Immature natural killer cell (primary cell): ENCODE measurements around the gene MCCD1. TPM values are rescaled to one million over a fixed set of nuclear protein-coding genes. Genes with fewer than 3 reads are reported as not detected.

Experiments
- DNase-seq, 3 donors: peaks; one replicate each; pipeline ENCODE4 v3.0.0; 2022; ENCODE audit warnings: mixed read lengths in 1 of 3
- H3K27ac Mint-ChIP-seq, 6 donors: one replicate each; pipeline ENCODE4 v1.8.0; 2020; ENCODE audit warnings: mixed read lengths in 6 of 6, mild to moderate bottlenecking in 5 of 6, inconsistent platforms in 4 of 6, moderate library complexity in 3 of 6
- H3K27me3 Mint-ChIP-seq, 3 donors: one replicate each; pipeline ENCODE4 v1.8.0; 2020 to 2021; ENCODE audit warnings: low read depth in 3 of 3, mild to moderate bottlenecking in 3 of 3, mixed read lengths in 3 of 3, moderate library complexity in 3 of 3, inconsistent platforms in 1 of 3
- H3K36me3 Mint-ChIP-seq, 3 donors: one replicate each; pipeline ENCODE4 v1.8.0; 2020; ENCODE audit warnings: mixed read lengths in 3 of 3, inconsistent platforms in 2 of 3, mild to moderate bottlenecking in 2 of 3
- H3K4me1 Mint-ChIP-seq, 2 donors: one replicate each; pipeline ENCODE4 v1.8.0; 2020; ENCODE audit warnings: inconsistent platforms in 2 of 2, mild to moderate bottlenecking in 2 of 2, mixed read lengths in 2 of 2, moderate library complexity in 1 of 2
- H3K4me3 Mint-ChIP-seq, 5 donors: one replicate each; pipeline ENCODE4 v1.8.0; 2020; ENCODE audit warnings: mild to moderate bottlenecking in 5 of 5, mixed read lengths in 5 of 5, inconsistent platforms in 3 of 5, moderate library complexity in 3 of 5
- H3K9me3 Mint-ChIP-seq, 6 donors: one replicate each; pipeline ENCODE4 v1.8.0; 2020; ENCODE audit warnings: mild to moderate bottlenecking in 6 of 6, mixed read lengths in 6 of 6, inconsistent platforms in 4 of 6, moderate library complexity in 3 of 6
- polyA plus RNA-seq, 3 donors: library from polyadenylated mRNA; unstranded; fragments of 300-500 nt; fragmentation: Illumina TruSeq; gene quantifications; one replicate each; pipeline ENCODE4 v1.2.3, GENCODE V29; 2021

Gene MCCD1
- polyA plus RNA-seq, 3 donors from 2014 or later, result not detected

DNA sequence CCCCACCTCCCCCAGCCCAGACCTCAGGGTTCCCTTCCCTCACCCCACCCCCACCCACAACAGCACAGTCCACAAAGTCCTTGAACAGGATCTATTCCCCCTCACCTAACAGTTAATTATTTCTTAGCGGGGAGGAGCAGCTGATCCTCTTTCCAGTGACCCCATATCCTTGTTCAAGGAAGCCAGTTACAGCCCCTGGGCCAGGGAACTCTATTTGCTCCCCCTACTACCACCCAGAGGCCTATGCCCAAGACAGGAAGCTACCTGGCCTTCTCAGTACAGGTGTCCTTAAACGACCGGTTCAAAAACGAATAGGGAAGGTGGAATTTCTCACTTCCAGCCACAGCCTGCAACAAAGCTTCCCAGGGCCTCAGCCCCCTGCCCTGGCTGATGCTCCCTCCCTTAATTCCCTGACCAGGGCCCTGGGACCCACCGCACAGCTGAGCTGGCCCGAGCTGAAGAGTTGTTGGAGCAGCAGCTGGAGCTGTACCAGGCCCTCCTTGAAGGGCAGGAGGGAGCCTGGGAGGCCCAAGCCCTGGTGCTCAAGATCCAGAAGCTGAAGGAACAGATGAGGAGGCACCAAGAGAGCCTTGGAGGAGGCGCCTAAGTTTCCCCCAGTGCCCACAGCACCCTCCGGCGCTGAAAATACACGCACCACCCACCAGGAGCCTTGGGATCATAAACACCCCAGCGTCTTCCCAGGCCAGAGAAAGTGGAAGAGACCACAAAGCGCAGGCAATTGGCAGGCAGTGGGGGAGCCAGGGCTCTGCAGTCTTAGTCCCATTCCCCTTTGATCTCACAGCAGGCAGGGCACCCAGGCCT is 778 bp downstream of the MCCD1 start:
- Mint-ChIP-seq H3K4me3 (no peak overlapping the region), H3K4me1 (peaks cover 3 to 21% of the 10 kb centered on the region in 2 donors), H3K9me3 (no peaks in the 10 kb centered on the region), H3K36me3 (peaks cover 15 to 38% (median 16%) of the 10 kb centered on the region in 3 donors), H3K27ac (peak overlapping the region in 1 of 6 donors; percentile 17), H3K27me3 (peaks cover 2 to 5% (median 3%) of the 10 kb centered on the region in 3 donors)
- DNase-seq, result no peak

DNA sequence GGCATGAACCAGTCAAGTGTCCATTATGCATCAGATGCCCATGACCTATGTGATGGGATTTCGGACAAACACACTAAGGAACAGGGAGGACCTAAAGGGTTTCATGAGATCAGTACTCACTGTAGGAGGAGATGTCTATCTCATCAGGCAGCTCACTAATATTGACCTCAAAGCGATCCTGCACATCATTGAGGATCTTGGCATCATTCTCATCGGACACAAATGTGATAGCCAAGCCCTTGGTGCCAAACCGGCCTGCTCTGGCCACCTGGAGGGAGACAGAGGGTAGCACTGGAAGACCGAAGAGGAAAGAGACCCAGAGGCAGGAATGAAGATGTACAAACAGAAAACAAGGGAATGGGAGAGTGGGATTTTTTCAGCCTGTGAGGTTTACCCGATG is 1.9 kb downstream of the MCCD1 start:
- Mint-ChIP-seq H3K27ac (peak overlapping the region in 1 of 6 donors; percentile 21), H3K4me3 (no peak overlapping the region), H3K4me1 (peaks cover 3 to 25% of the 10 kb centered on the region in 2 donors), H3K9me3 (no peaks in the 10 kb centered on the region), H3K36me3 (peaks cover 16 to 48% (median 24%) of the 10 kb centered on the region in 3 donors), H3K27me3 (peaks cover 2 to 11% (median 3%) of the 10 kb centered on the region in 3 donors)
- no peak for DNase-seq

DNA sequence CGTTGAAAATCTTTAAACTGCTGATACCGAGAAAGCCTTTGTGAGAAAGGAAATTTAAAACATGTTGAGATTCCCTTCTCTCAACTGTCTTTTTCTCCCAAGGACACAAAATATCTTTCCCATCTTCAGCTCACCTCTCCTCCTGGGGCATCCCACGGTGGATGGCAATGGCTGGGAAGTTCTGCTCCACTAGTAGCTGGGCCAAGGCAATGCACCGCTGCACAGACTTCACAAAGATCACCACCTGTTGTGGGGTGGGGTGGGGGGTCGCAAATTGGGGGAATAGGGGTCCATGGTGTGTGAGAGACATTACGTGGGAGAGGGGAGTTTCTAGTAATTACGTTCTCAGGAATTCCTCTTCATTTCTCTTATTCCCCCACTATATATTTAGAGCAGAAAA is 2.4 kb downstream of the MCCD1 start:
- H3K9me3 Mint-ChIP-seq, result no peaks in the 10 kb centered on the region
- H3K4me1 Mint-ChIP-seq, result peaks cover 8 to 30% of the 10 kb centered on the region in 2 donors
- H3K36me3 Mint-ChIP-seq, result peaks cover 16 to 53% (median 29%) of the 10 kb centered on the region in 3 donors
- peaks cover 2 to 11% (median 3%) of the 10 kb centered on the region in 3 donors for H3K27me3 Mint-ChIP-seq
- no peak for DNase-seq
- no peak overlapping the region for H3K4me3 Mint-ChIP-seq
- H3K27ac Mint-ChIP-seq, result no peak overlapping the region

DNA sequence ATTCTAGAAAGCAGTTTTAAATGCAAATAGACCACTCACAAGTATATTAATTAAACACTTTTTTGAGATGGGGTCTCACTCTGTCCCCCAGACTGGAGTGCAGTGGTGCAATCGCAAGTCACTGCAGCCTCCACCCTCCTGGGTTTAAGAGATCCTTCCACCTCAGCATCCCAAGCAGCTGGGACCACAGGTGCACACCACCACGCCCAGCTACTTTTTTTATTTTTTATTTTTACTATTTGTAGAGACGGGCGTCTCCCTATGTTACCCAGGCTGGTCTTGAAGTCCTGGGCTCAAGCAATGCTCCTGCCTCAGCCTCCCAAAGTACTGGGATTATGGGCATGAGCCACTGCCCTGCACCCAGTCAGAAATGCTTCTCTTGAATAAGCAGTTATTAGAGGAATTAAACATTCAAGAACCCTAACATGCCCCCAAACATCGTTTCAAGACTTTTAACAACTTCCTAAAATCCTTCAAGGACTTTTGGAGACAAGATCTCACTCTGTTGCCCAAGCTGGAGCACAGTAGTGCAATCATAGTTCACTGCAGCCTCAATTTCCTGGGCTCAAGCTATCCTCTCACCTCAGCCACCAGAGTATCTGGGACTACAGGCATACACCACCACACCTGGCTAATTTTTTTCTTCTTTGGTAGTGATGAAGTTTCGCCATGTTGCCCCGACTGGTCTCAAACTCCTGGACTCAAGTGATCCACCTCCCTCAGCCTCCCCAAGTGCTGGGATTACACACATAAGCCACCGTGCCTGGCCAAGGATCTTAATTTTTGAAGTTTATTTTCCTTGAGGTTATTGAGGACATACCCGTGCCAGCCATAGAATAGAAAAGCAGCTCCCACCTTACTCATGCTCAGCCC is 3.2 kb downstream of the MCCD1 start:
- Mint-ChIP-seq H3K36me3 (peaks cover 20 to 59% (median 35%) of the 10 kb centered on the region in 3 donors), H3K27ac (peak overlapping the region in 4 of 6 donors; percentile 39 to 61 (median 53)), H3K4me3 (no peak overlapping the region), H3K27me3 (peaks cover 2 to 11% (median 3%) of the 10 kb centered on the region in 3 donors), H3K9me3 (no peaks in the 10 kb centered on the region), H3K4me1 (peaks cover 10 to 36% of the 10 kb centered on the region in 2 donors)
- DNase-seq, result no peak

DNA sequence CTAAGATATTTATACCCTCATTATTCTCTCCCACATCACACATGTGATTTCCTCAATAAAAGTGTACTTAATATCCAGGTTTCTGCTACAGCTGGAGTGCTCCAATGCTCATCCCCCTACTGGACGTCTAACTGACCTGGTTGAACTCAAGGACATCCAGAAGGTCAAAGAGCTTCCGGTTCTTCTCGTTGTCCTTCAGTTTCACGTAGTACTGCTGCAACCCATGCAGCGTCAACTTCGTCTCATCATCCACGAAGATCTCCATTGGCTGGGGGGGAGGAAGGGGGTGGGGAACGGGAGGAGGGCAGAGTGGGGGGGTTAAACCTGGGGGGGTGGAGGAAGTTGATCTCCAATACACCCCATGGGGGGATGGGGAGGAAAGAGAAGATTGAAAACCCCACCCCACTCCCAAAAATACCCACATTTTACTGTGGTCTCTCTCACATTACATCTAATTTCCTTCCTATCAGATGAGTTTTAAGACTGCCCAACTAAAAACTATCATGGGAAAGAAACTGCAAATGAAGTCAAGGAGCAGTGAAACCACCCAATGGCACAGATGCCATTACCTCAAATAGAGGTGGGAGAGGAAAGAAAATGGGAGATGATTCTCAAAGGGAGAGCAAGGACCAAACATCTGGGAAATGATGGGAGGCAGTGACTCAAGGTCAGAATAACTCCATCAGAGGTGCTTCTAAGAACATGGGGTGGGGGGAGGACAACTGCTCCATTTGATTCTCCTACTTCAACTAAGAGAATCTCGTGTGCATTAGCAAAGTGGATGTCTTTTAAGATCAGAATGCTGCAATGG is 4.1 kb downstream of the MCCD1 start:
- Mint-ChIP-seq H3K27ac (peak overlapping the region in 5 of 6 donors; percentile 36 to 76 (median 61)), H3K9me3 (no peaks in the 10 kb centered on the region), H3K4me3 (no peak overlapping the region), H3K4me1 (peaks cover 10 to 36% of the 10 kb centered on the region in 2 donors), H3K27me3 (peaks cover 2 to 11% (median 3%) of the 10 kb centered on the region in 3 donors), H3K36me3 (peaks cover 20 to 63% (median 35%) of the 10 kb centered on the region in 3 donors)
- DNase-seq, result no peak

DNA sequence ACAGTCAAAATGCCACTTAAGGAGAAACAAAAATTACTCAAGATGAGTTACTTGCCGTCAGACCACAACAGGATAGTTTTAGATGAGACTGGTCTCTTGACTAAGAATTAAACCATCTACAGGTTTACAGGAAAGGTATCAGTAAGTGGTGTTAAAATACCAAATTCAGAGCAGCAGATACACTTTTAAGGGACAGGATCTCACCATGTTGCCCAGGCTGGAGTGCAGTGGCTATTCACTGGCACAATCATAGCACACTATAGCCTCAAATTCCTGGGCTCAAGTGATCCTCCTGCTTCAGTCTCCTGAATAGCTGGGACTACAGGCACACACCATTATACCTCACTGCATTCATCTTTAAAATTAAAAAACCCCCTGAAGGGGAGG is 4.7 kb downstream of the MCCD1 start:
- peak overlapping the region in 4 of 6 donors; percentile 26 to 61 (median 38) for H3K27ac Mint-ChIP-seq
- H3K36me3 Mint-ChIP-seq, result peaks cover 20 to 66% (median 38%) of the 10 kb centered on the region in 3 donors
- no peak overlapping the region for H3K4me3 Mint-ChIP-seq
- H3K9me3 Mint-ChIP-seq, result no peaks in the 10 kb centered on the region
- DNase-seq, result no peak
- peaks cover 2 to 10% (median 3%) of the 10 kb centered on the region in 3 donors for H3K27me3 Mint-ChIP-seq
- peaks cover 13 to 40% of the 10 kb centered on the region in 2 donors for H3K4me1 Mint-ChIP-seq

DNA sequence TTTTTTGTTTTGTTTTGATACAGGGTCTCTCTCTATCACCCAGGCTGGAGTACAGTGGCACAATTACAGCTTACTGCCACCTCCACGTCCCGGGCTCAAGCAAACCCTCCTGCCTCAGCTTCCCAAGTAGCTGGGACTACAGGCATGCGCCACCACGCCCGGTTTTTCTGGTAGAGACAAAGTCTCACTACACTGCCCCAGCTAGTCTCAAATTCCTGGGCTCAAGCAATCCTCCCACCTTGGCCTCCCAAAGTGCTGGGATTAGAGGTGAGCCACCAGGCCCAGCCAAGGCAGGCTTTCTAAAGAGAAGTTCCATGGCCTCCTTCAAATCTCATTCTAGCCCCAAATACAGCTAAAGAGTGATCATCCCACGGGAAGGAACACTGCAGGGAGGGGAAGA is 5.2 kb downstream of the MCCD1 start:
- no peak overlapping the region for H3K27ac Mint-ChIP-seq
- no peak overlapping the region for H3K4me3 Mint-ChIP-seq
- DNase-seq, result no peak
- peaks cover 0 to 10% (median 2%) of the 10 kb centered on the region in 3 donors for H3K27me3 Mint-ChIP-seq
- peaks cover 20 to 71% (median 43%) of the 10 kb centered on the region in 3 donors for H3K36me3 Mint-ChIP-seq
- H3K9me3 Mint-ChIP-seq, result no peaks in the 10 kb centered on the region
- peaks cover 19 to 46% of the 10 kb centered on the region in 2 donors for H3K4me1 Mint-ChIP-seq

DNA sequence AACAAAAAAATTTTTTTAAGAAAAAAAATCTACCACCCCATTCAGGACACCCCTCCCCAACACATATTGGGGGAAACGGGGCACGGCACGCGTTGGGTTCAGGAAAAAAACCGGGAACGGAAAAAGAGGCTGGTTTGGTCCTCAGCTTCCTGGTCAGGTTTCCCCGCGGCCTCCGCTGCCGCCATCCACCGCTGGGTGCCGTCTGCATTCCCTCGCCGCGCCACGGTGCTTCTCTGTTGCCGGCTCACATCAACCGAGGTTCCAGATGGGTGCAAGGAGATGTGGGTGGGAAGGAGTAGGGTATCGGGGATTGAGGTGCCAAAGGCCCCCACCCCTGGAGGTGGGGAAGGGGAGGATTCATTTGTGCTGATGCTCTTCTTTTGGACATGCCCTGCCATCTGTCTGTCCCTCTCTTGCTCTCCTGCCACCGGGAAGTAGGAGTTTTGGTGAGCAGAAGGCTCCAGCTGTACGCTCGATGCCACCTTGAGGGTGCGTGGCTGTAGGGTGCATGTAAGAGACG is 5.8 kb downstream of the MCCD1 start:
- Mint-ChIP-seq H3K36me3 (peaks cover 24 to 75% (median 49%) of the 10 kb centered on the region in 3 donors), H3K9me3 (no peaks in the 10 kb centered on the region), H3K4me3 (no peak overlapping the region), H3K27ac (peak overlapping the region in 1 of 6 donors; percentile 5), H3K27me3 (peaks cover 0 to 10% (median 0%) of the 10 kb centered on the region in 3 donors), H3K4me1 (peaks cover 24 to 51% of the 10 kb centered on the region in 2 donors)
- no peak for DNase-seq

DNA sequence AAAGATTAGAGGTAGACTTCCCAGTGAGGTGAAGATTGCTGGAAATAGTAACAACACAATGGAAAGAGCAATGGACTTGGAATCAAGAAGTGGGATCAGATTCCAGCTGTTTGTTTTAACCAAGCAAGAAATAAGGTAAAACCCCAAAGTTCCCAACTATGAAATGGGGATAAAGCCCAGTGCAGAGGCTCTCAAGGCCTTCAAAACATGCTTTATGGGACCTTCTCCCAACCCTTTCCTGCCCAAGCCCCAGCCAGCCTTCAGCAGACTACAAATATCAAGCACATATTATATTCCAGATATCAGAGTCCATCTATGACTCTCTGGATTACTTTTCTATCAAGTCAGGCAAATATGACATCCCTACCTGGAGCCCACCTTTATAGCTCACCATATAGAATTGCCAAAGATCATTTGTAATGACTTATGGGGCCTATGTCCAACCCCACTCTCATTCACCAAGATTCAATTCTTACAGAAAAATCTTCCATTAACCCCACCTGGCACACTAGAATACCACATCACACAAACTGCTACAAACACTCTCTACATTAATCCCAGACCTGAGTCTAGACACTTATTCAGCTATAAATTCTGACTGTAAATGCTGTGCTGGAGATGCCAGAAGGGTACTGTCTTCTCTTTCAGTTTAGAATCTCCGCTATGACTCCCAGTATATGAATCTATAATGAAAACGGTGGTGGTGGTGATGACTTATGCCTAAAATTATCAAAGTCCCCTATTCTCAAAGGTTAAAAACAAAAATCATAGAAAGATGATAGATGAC is 7.0 kb downstream of the MCCD1 start:
- H3K27me3 Mint-ChIP-seq, result peaks cover 1 to 14% (median 2%) of the 10 kb centered on the region in 3 donors
- no peaks in the 10 kb centered on the region for H3K9me3 Mint-ChIP-seq
- H3K4me3 Mint-ChIP-seq, result no peak overlapping the region
- peaks cover 24 to 71% (median 47%) of the 10 kb centered on the region in 3 donors for H3K36me3 Mint-ChIP-seq
- DNase-seq, result no peak
- H3K4me1 Mint-ChIP-seq, result peaks cover 36 to 60% of the 10 kb centered on the region in 2 donors
- peak overlapping the region in 4 of 6 donors; percentile 7 to 53 (median 46) for H3K27ac Mint-ChIP-seq

DNA sequence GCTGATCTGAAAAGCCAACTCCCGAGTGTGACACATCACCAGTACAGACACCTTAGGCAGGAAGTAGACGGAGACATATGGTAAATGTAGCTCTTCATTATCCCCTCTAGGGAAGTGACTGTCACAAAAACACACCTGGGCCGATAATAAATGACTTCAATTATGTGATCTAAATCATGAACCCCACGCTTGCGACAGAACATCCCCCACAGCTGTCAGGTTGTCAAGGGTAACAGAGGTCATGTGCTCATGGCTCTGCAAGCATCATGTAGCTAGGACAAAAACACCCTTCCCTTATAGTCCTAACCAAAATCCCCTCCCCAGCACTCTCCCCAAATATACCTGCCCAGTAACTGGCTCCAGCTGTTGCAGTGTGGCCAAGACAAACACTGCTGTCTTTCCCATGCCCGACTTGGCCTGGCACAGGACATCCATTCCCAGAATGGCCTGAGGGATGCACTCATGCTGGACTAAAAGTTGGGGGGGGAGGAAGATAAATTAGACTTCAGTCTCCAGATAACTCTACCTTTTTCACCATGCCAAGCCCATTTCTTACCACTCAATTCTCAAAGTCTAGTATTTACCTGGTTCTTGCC is 10.1 kb downstream of the MCCD1 start:
- no peak for DNase-seq
- H3K27me3 Mint-ChIP-seq, result peaks cover 12 to 27% (median 15%) of the 10 kb centered on the region in 3 donors
- no peaks in the 10 kb centered on the region for H3K9me3 Mint-ChIP-seq
- peak overlapping the region; percentile 98 to 99 (median 98) for H3K4me3 Mint-ChIP-seq
- H3K36me3 Mint-ChIP-seq, result peaks cover 15 to 48% (median 41%) of the 10 kb centered on the region in 3 donors
- H3K4me1 Mint-ChIP-seq, result peaks cover 57 to 60% of the 10 kb centered on the region in 2 donors
- H3K27ac Mint-ChIP-seq, result peak overlapping the region; percentile 92 to 98 (median 94)

DNA sequence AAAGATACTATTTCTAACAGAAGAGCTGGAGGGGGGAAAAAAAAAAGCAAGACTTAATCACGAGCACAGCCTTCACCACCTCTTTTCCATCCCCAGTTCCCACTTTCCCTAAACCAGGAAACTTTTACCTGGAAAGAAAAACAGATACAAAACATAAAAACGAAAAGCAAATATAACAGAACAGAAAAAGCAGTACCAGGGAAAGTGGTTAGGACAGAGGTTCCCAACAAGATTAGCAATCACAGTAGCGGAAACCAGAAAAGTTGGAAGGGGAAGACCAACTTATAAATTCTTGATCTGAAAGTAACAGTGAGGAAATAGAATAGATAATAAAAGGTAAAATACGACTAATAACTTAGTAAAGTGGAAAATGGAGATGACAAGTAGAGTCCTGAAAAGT is 11.9 kb downstream of the MCCD1 start:
- peaks cover 15 to 34% (median 32%) of the 10 kb centered on the region in 3 donors for H3K36me3 Mint-ChIP-seq
- H3K4me1 Mint-ChIP-seq, result peaks cover 56 to 57% of the 10 kb centered on the region in 2 donors
- peak overlapping the region; percentile 93 to 98 (median 95) for H3K27ac Mint-ChIP-seq
- H3K4me3 Mint-ChIP-seq, result peak overlapping the region; percentile 98 to 99 (median 98)
- H3K27me3 Mint-ChIP-seq, result peaks cover 12 to 19% (median 15%) of the 10 kb centered on the region in 3 donors
- DNase-seq, result no peak
- no peaks in the 10 kb centered on the region for H3K9me3 Mint-ChIP-seq
